HepG2 (cell line): ENCODE data around the gene ZNF8. TPM values are rescaled to one million over a fixed set of nuclear protein-coding genes. Genes with fewer than 3 reads are reported as not detected.
A peak's percentile ranks its signal among the peaks of the same experiment; 100 is the strongest.

ENCODE experiments used
- ELF1 ChIP-seq: sonication (generic); formaldehyde crosslinking; IDR thresholded peaks from 2 replicates; pipeline ENCODE4 v1.4.0; 2020; ENCODE audit warnings: missing genetic modification reagents
- MEIS2 ChIP-seq: sonication (generic); formaldehyde crosslinking; IDR thresholded peaks from 2 replicates; pipeline ENCODE4 v1.9.0; 2021; ENCODE audit warnings: mild to moderate bottlenecking, missing genetic modification reagents
- RAD21 ChIP-seq: fragments of 450-650 bp; formaldehyde crosslinking; IDR thresholded peaks from 2 replicates; pipeline ENCODE4 v1.5.0; 2020; ENCODE audit warnings: mild to moderate bottlenecking
- THYN1 ChIP-seq: sonication (generic); formaldehyde crosslinking; IDR thresholded peaks from 2 replicates; pipeline ENCODE4 v1.8.1; 2023; ENCODE audit warnings: low read depth, mild to moderate bottlenecking, moderate library complexity, missing genetic modification reagents, borderline replicate concordance
- ZNF383 ChIP-seq: sonication (generic); formaldehyde crosslinking; IDR thresholded peaks from 2 replicates; pipeline ENCODE4 v1.4.0; 2020; ENCODE audit warnings: missing genetic modification reagents, mild to moderate bottlenecking, borderline replicate concordance
- polyA plus RNA-seq, 8 experiments: library from polyadenylated mRNA; depleted of rRNA in 3 of 8; stranded (reverse) in 7 of 8; unstranded in 1 of 8; fragments of >200 nt; fragmentation: Illumina TruSeq in 4 of 8; extraction: Trizol in 4 of 8; gene quantifications; 2 replicates each; pipeline versions ENCODE4 v1.2.1 to v1.2.3, GENCODE V29; 2011 to 2016; ENCODE audit warnings: low read depth in 4 of 8, missing spikeins in 1 of 8, mixed read lengths in 1 of 8; ENCODE audit not compliant: insufficient read depth in 1 of 8
- total RNA-seq, 5 experiments: library from RNA; depleted of rRNA; stranded (reverse); fragments of >200 nt; fragmentation: Illumina TruSeq; extraction: Trizol; gene quantifications; 2 replicates each; pipeline ENCODE4 v1.2.3, GENCODE V29; 2016; ENCODE audit warnings: low read depth in 1 of 5
- TF ChIP-seq, protein P1 (sequence below): sonication (generic); formaldehyde crosslinking; IDR thresholded peaks from 2 replicates; pipeline ENCODE4 v1.4.0; 2020; ENCODE audit warnings: missing genetic modification reagents
- TF ChIP-seq, protein P2 (sequence below): sonication (generic); formaldehyde crosslinking; IDR thresholded peaks from 2 replicates; pipeline ENCODE4 v1.4.0; 2020; ENCODE audit warnings: missing genetic modification reagents, borderline replicate concordance
- TF ChIP-seq, protein P3 (sequence below): sonication (generic); formaldehyde crosslinking; IDR thresholded peaks from 2 replicates; pipeline ENCODE4 v1.5.0; 2020; ENCODE audit warnings: missing genetic modification reagents
- TF ChIP-seq, protein P4 (sequence below): sonication (generic); formaldehyde crosslinking; IDR thresholded peaks from 2 replicates; pipeline ENCODE4 v1.5.0; 2020; ENCODE audit warnings: missing genetic modification reagents
- TF ChIP-seq, protein P5 (sequence below): sonication (generic); formaldehyde crosslinking; IDR thresholded peaks from 2 replicates; pipeline ENCODE4 v1.4.0; 2020; ENCODE audit warnings: missing genetic modification reagents, borderline replicate concordance

Gene ZNF8
- total and polyA plus RNA-seq, 2 of the 13 experiments (the other 11 are each of a cell fraction or from before 2014, with no cell fraction given) = 3.1 to 3.3 TPM

DNA sequence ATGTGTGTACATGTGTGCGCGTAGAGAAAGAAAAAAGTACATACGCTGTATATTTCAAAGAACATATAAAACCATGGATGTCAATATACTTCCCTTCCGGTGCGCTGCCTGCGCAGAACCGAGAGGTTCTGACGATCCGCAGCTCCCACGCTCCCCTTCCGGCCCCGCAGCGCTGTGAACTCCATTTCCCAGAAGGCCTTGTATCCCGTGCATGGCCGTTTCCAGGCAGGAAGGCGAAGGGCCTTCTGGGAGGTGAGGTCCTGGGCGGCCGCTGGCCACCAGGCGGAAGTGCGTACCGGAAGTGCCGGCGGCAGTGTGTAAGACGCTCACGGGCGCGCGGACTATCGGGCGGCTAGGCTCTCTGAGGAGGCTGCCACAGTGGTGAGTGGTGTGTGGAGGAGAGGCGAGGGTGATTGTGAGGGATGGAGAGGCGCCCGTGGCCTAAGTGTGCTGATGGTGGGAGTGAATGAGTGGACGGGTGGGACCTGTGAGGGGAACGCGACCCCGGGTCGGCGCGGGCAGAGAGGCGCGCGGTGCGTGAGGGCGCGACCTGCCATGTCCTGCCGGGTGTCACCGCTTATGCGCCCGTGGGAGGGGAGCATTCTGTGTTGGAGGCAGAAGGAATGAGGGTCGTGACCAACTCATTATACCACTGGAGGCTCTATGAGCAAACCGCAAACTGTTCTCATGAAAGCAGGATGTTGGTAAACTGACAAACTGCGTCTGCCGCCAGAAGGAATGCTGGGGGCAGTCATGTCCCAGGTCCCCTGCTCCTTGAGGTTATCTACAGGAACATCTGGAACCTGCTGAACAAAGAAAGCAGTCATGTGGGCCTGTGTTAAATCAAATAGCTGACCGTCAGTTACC, 26.5 kb downstream of the ZNF8 start, which contains the start of gene ERVK3-1 (continued):
- TF ChIP-seq, protein P1, sequence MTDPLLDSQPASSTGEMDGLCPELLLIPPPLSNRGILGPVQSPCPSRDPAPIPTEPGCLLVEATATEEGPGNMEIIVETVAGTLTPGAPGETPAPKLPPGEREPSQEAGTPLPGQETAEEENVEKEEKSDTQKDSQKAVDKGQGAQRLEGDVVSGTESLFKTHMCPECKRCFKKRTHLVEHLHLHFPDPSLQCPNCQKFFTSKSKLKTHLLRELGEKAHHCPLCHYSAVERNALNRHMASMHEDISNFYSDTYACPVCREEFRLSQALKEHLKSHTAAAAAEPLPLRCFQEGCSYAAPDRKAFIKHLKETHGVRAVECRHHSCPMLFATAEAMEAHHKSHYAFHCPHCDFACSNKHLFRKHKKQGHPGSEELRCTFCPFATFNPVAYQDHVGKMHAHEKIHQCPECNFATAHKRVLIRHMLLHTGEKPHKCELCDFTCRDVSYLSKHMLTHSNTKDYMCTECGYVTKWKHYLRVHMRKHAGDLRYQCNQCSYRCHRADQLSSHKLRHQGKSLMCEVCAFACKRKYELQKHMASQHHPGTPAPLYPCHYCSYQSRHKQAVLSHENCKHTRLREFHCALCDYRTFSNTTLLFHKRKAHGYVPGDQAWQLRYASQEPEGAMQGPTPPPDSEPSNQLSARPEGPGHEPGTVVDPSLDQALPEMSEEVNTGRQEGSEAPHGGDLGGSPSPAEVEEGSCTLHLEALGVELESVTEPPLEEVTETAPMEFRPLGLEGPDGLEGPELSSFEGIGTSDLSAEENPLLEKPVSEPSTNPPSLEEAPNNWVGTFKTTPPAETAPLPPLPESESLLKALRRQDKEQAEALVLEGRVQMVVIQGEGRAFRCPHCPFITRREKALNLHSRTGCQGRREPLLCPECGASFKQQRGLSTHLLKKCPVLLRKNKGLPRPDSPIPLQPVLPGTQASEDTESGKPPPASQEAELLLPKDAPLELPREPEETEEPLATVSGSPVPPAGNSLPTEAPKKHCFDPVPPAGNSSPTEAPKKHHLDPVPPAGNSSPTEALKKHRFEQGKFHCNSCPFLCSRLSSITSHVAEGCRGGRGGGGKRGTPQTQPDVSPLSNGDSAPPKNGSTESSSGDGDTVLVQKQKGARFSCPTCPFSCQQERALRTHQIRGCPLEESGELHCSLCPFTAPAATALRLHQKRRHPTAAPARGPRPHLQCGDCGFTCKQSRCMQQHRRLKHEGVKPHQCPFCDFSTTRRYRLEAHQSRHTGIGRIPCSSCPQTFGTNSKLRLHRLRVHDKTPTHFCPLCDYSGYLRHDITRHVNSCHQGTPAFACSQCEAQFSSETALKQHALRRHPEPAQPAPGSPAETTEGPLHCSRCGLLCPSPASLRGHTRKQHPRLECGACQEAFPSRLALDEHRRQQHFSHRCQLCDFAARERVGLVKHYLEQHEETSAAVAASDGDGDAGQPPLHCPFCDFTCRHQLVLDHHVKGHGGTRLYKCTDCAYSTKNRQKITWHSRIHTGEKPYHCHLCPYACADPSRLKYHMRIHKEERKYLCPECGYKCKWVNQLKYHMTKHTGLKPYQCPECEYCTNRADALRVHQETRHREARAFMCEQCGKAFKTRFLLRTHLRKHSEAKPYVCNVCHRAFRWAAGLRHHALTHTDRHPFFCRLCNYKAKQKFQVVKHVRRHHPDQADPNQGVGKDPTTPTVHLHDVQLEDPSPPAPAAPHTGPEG (CRISPR knock-in tag) = peak; percentile 71
- TF ChIP-seq, protein P2, sequence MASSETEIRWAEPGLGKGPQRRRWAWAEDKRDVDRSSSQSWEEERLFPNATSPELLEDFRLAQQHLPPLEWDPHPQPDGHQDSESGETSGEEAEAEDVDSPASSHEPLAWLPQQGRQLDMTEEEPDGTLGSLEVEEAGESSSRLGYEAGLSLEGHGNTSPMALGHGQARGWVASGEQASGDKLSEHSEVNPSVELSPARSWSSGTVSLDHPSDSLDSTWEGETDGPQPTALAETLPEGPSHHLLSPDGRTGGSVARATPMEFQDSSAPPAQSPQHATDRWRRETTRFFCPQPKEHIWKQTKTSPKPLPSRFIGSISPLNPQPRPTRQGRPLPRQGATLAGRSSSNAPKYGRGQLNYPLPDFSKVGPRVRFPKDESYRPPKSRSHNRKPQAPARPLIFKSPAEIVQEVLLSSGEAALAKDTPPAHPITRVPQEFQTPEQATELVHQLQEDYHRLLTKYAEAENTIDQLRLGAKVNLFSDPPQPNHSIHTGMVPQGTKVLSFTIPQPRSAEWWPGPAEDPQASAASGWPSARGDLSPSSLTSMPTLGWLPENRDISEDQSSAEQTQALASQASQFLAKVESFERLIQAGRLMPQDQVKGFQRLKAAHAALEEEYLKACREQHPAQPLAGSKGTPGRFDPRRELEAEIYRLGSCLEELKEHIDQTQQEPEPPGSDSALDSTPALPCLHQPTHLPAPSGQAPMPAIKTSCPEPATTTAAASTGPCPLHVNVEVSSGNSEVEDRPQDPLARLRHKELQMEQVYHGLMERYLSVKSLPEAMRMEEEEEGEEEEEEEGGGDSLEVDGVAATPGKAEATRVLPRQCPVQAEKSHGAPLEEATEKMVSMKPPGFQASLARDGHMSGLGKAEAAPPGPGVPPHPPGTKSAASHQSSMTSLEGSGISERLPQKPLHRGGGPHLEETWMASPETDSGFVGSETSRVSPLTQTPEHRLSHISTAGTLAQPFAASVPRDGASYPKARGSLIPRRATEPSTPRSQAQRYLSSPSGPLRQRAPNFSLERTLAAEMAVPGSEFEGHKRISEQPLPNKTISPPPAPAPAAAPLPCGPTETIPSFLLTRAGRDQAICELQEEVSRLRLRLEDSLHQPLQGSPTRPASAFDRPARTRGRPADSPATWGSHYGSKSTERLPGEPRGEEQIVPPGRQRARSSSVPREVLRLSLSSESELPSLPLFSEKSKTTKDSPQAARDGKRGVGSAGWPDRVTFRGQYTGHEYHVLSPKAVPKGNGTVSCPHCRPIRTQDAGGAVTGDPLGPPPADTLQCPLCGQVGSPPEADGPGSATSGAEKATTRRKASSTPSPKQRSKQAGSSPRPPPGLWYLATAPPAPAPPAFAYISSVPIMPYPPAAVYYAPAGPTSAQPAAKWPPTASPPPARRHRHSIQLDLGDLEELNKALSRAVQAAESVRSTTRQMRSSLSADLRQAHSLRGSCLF (CRISPR knock-in tag) = no peak
- TF ChIP-seq ZNF383 (CRISPR knock-in tag) (no peak), THYN1 (CRISPR knock-in tag) (no peak), ELF1 (CRISPR knock-in tag) (peak; percentile 100), RAD21 (CRISPR knock-in tag) (0 out of 2 replicates have a peak, but pooled peaks have one; percentile 8), MEIS2 (no peak)
- TF ChIP-seq, protein P3, sequence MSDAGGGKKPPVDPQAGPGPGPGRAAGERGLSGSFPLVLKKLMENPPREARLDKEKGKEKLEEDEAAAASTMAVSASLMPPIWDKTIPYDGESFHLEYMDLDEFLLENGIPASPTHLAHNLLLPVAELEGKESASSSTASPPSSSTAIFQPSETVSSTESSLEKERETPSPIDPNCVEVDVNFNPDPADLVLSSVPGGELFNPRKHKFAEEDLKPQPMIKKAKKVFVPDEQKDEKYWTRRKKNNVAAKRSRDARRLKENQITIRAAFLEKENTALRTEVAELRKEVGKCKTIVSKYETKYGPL (CRISPR knock-in tag) = no peak
- TF ChIP-seq, protein P4, sequence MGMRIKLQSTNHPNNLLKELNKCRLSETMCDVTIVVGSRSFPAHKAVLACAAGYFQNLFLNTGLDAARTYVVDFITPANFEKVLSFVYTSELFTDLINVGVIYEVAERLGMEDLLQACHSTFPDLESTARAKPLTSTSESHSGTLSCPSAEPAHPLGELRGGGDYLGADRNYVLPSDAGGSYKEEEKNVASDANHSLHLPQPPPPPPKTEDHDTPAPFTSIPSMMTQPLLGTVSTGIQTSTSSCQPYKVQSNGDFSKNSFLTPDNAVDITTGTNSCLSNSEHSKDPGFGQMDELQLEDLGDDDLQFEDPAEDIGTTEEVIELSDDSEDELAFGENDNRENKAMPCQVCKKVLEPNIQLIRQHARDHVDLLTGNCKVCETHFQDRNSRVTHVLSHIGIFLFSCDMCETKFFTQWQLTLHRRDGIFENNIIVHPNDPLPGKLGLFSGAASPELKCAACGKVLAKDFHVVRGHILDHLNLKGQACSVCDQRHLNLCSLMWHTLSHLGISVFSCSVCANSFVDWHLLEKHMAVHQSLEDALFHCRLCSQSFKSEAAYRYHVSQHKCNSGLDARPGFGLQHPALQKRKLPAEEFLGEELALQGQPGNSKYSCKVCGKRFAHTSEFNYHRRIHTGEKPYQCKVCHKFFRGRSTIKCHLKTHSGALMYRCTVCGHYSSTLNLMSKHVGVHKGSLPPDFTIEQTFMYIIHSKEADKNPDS (CRISPR knock-in tag) = no peak
- TF ChIP-seq, protein P5, sequence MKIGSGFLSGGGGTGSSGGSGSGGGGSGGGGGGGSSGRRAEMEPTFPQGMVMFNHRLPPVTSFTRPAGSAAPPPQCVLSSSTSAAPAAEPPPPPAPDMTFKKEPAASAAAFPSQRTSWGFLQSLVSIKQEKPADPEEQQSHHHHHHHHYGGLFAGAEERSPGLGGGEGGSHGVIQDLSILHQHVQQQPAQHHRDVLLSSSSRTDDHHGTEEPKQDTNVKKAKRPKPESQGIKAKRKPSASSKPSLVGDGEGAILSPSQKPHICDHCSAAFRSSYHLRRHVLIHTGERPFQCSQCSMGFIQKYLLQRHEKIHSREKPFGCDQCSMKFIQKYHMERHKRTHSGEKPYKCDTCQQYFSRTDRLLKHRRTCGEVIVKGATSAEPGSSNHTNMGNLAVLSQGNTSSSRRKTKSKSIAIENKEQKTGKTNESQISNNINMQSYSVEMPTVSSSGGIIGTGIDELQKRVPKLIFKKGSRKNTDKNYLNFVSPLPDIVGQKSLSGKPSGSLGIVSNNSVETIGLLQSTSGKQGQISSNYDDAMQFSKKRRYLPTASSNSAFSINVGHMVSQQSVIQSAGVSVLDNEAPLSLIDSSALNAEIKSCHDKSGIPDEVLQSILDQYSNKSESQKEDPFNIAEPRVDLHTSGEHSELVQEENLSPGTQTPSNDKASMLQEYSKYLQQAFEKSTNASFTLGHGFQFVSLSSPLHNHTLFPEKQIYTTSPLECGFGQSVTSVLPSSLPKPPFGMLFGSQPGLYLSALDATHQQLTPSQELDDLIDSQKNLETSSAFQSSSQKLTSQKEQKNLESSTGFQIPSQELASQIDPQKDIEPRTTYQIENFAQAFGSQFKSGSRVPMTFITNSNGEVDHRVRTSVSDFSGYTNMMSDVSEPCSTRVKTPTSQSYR (CRISPR knock-in tag) = no peak
